ENCODE data around the gene B4GALT2.
A peak's percentile ranks its signal among the peaks of the same experiment; 100 is the strongest.

B4GALT2 gene

GRCh38 chr1:44029911-44030604 lies 51.0 kb downstream of the B4GALT2 start:
- DNase-seq (ENCODE audit: low read depth in 2 of 2), result peak; percentile 66 to 76

DNA sequence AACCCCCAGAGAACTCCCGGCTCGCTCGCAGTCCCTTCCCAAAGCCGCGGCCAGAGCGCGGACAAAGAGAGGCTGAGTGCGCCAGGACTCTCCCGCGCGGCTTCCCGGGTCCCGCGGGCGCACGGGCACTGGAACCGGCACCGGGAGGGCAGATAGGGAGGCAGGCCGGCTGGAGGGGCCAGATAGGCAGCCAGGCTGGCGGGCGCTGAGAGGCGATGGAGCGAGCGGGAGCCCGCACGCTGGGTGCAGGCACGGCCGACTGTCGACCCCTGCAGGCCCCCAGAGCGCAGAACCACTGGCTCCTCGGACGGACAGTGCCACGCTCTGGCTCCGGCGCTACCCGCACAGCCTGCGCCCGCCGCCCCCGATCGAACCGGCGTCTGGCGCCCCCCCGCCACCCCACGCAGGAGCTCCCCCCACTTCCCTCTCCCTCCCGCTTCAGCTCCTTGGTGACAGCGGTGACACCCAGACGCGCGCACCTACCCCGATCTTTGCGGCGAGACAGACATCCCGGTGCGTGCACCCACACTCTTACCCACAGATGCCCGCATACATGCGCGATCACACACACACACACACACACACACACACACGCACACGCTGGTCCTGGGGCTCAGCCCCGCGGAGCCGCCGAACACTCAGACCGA lies 51.7 kb downstream of the B4GALT2 start:
- peak; percentile 7 to 10 for DNase-seq (ENCODE audit: low read depth in 2 of 2)

DNA sequence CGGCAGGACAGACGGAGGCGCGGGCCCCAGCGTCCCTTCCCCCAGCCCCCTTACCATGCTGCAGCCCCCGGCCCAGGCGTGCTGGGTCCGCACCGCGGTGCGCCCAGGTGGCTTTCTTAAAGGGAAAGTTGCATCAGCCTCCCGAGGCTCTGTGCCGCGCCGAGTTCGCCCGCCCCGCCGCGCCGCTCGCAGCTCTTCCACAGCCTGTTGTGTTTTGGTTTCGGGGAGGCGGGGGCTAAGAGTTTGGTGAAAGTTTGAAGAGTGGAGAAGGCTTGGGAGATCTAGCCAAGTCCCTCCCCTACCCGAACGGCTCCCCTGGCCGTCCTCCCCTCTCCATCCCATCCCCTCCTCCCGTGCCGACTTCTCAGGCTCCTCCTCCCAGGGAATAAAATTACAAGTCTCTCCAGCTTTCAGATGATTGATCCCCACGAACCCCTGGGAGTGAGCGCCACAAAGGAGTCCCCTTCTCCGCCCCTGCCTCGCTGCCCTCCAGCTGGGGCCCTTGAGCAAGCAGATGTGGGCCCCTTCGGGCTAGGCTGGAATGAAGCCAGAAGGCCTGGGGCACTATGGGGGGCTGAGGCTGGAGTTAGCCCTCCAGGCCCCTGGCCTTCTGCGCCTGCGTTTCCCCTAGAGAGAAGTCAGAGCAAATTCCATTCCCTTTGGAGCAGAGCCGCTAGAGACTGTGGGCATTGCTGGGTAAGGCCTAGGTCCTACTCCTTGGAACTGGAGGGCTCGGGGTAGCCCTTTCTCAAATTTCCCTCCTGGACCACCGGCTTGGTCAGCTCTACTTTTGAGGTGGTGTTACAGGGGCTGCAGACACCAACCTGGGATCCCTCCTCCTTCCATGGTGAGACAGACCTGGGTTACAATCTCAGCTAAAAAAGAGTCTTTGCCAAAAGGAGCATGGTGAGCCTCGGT lies 52.5 kb downstream of the B4GALT2 start, which contains the start of gene SLC6A9:
TSS of gene SLC6A9 (minus strand) at position 211 of the 918 bp plus-strand sequence. CDS start 7,185 bp downstream, outside the sequence.
- DNase-seq (ENCODE audit: low read depth in 2 of 2), result no peak

DNA sequence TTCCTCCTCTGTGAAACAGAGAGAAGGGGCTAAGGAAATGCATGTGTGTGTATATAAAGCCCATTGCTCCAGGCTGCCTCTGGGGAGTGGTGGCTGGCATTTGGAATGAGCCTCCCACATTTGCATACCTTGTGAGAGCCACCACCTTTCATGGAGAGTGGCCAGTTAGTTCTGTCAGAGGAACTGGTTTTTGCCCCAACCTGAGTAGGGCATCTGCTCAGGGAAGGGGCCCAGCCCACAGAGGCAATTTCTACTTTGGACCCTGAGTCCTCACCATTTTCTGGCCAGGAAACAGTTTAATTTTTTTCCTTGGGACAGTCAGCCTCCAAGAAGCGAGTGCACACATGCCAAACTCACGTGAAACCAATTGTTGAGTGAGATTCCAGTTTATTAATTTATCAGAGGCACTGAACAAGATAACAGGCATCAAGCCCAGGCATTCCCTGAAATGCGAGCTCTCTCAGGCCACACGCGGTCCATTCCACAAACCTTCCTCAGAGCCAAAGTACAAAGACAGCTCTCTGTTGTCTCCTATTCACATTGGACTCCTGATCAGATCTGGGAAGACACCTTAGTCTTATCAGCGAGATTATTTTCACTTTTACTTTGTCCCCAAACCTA lies 53.3 kb downstream of the B4GALT2 start:
- no peak for DNase-seq (ENCODE audit: low read depth in 2 of 2)

DNA sequence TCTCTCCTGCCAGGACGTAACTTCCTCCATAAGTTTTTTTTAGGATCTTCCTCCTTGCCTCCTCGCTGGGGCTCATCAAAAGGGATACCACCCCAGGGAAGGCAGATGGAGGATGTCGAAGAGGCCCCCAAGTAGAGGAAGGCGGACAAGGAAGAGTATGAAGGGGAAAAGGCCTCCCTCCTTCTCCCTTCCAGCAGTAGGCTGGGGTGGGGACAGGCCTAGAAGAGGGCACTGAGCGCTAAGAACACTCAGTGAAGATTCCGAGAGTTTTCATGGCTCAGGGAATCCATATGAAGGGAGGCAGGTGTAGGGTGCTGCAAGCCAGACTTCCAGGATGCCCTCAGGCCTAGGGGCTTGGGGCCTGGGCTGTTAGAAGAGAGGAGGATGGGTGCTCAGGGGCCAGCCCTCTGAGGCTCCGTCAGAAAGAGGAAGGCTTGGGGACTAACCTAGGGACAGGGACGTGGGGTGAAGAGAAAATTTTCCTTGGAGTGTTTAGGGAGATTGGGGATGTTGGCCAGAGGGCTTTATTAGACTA lies 54.1 kb downstream of the B4GALT2 start:
- DNase-seq (ENCODE audit: low read depth in 2 of 2), result no peak

DNA sequence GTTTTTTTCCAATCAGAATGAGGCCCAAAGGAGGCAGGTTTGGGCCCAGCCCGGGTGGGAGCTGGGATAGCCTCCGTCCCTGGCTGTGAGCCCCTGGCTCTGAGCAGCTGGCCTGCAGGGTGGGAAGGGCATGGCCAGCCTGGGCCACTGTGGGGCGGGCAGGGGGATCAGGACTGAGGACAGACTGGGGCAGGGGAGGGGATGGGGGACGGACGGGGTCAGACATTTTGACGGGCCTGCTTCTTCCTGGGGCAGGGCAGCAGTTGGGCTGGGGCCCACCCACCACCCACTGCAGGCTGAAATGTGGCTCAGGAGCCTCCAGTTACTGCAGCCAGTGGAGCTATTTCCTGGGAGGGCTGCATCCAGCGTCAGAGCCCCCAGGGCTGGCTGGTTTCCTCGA lies 54.7 kb downstream of the B4GALT2 start:
- DNase-seq (ENCODE audit: low read depth in 2 of 2), result no peak

DNA sequence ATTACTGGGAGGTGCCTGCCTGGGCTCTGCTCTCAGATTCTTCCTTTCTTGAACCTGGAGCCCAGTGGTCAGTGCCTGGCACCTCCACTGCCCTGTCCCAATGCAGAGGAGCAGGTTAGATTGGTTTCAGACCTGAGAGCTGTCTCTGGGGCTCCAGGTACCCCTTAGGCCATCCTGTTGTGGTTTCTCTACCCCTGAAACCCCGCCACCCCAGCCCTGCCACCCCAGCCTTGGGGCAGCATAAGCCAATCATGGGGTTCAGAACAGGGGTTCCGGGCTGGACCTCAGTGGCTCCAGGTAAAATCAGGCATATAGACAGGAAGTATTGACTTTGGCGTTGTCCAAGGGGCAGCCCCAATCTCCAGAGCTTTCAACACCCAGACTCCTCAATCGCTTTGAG lies 55.4 kb downstream of the B4GALT2 start:
- no peak for DNase-seq (ENCODE audit: low read depth in 2 of 2)

DNA sequence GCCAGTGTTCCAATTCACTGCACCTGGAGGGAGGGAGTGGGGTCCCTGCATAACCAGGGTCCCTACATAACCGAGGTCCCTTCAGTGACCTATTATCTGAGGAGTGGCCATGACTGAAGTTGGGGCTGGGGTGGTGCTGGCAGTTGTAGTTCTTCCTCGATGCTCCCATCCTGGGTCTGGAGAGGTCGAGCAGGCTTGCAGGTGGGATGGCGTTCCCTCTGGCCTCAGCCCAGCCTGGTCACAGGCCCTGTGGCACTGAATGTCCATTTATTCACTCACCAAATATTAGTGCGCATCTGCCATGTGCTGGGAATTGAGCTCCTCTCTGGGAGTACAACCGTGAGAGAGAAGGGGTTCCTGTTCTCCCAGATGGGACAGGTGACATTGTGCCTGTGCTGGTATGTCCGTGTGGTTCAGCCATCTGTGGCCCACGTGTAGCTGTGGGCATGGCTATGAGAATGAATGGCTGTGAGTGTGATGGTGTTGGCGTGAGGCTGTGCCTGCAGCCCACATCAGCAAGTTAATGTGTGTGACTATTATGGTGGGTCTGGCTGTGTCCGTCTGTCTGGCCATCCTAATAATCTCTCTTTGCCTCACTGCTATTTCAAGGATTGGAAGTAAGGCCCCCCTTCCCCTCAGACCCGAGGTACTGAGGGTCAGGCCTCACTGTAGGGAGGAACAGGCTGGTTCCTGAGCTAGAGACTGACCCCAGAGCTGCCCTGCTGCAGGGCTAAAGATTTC lies 56.1 kb downstream of the B4GALT2 start:
- no peak for DNase-seq (ENCODE audit: low read depth in 2 of 2)

DNA sequence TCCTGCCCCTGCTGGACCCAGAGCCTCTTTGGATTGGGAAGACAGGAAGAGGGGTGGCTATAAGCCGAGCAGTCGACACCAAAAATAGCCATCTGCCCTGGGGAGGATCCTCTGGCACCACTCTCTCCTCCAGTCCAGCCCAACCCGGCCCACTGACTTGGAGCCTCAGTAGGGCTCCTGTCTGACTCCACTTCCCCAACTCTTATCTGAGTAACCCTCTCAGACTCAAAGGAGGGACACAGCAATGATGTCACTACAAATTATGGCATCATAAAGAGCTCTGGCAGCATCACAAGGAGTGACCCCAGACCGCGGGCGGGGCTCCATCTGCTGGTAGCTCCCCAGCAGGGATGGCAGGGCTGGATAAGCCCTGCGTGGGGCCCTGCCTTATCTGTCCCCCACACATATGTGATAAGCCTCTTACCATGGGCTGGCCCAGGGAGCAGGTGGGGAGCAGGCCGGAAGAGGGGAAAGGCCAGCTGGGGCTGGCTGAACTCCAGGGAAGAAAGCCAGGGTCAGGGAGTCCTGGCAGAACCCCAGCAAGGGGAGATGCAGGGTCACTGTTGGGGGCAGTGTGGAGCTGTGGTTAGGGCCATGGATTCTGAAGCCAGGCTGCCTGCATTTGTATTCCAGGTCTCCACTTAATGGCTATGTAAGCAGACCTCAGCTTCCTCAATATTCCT lies 56.9 kb downstream of the B4GALT2 start:
- DNase-seq (ENCODE audit: low read depth in 2 of 2), result no peak

- peak; percentile 11 to 41 for DNase-seq (ENCODE audit: low read depth in 2 of 2)
These were observed 57.6 kb downstream of the B4GALT2 start for GRCh38 chr1:44036409-44037139.

- DNase-seq (ENCODE audit: low read depth in 2 of 2), result no peak
These were observed 58.1 kb downstream of the B4GALT2 start for GRCh38 chr1:44037154-44037553.

- no peak for DNase-seq (ENCODE audit: low read depth in 2 of 2)
These were observed 60.1 kb downstream of the B4GALT2 start for GRCh38 chr1:44038876-44039657.

- DNase-seq (ENCODE audit: low read depth in 2 of 2), result no peak
These were observed 61.4 kb downstream of the B4GALT2 start for GRCh38 chr1:44040418-44040817.
